Measurements from ENCODE around the gene TTYH2. TPM values are rescaled to one million over a fixed set of nuclear protein-coding genes. Genes with fewer than 3 reads are reported as not detected.

The TTYH2 gene
- total RNA-seq, 4 donors from 2014 or later = 0.51 to 34.8 (median 10.3) TPM

GRCh38 chr17:74243013-74243755 is 29.8 kb downstream of the TTYH2 start:
- no peak overlapping the region for H3K27ac ChIP-seq
- no peaks in the 10 kb centered on the region for H3K4me1 ChIP-seq
- H3K9me3 ChIP-seq = no peaks in the 10 kb centered on the region
- intact Hi-C loops (cut with DNase I; ENCODE audit: low total_unique reads) = no loop called here
- no peak for TF ChIP-seq CTCF (IDR thresholded peaks at IDR 0.05)
- H3K36me3 ChIP-seq = no peaks in the 10 kb centered on the region
- H3K4me3 ChIP-seq = no peak overlapping the region
- no peaks in the 10 kb centered on the region for H3K27me3 ChIP-seq
- no peak for DNase-seq

- H3K4me1 ChIP-seq = no peaks in the 10 kb centered on the region
- H3K36me3 ChIP-seq = no peaks in the 10 kb centered on the region
- DNase-seq = no peak
- no peak overlapping the region for H3K4me3 ChIP-seq
- no peak for TF ChIP-seq CTCF (IDR thresholded peaks at IDR 0.05)
- TF ChIP-seq POLR2A (IDR thresholded peaks at IDR 0.05) = no peak
- H3K27ac ChIP-seq = no peak overlapping the region
- no peaks in the 10 kb centered on the region for H3K27me3 ChIP-seq
- intact Hi-C loops (cut with DNase I; ENCODE audit: low total_unique reads) = no loop called here
- no peaks in the 10 kb centered on the region for H3K9me3 ChIP-seq
Measured at GRCh38 chr17:74244128-74244527, 30.8 kb downstream of the TTYH2 start.

GRCh38 chr17:74244548-74244947 is 31.2 kb downstream of the TTYH2 start:
- Histone ChIP-seq H3K27me3 (no peaks in the 10 kb centered on the region), H3K4me1 (no peaks in the 10 kb centered on the region), H3K4me3 (no peak overlapping the region), H3K9me3 (no peaks in the 10 kb centered on the region), H3K36me3 (no peaks in the 10 kb centered on the region), H3K27ac (no peak overlapping the region)
- no peak for DNase-seq
- intact Hi-C loops (cut with DNase I; ENCODE audit: low total_unique reads) = no loop called here
- no peak for TF ChIP-seq CTCF (IDR thresholded peaks at IDR 0.05)
- no peak for TF ChIP-seq POLR2A (IDR thresholded peaks at IDR 0.05)

GRCh38 chr17:74245145-74245831 is 31.9 kb downstream of the TTYH2 start:
- Histone ChIP-seq H3K4me3 (no peak overlapping the region), H3K27me3 (no peaks in the 10 kb centered on the region), H3K27ac (no peak overlapping the region), H3K36me3 (no peaks in the 10 kb centered on the region), H3K4me1 (no peaks in the 10 kb centered on the region), H3K9me3 (no peaks in the 10 kb centered on the region)
- no peak for DNase-seq
- TF ChIP-seq CTCF (IDR thresholded peaks at IDR 0.05) = no peak
- intact Hi-C loops (cut with DNase I; ENCODE audit: low total_unique reads) = no loop called here

GRCh38 chr17:74245871-74246270 is 32.5 kb downstream of the TTYH2 start:
- TF ChIP-seq CTCF (IDR thresholded peaks at IDR 0.05) (no peak), POLR2A (IDR thresholded peaks at IDR 0.05) (no peak)
- H3K36me3 ChIP-seq = no peaks in the 10 kb centered on the region
- H3K27ac ChIP-seq = no peak overlapping the region
- intact Hi-C loops (cut with DNase I; ENCODE audit: low total_unique reads) = no loop called here
- H3K9me3 ChIP-seq = no peaks in the 10 kb centered on the region
- no peak overlapping the region for H3K4me3 ChIP-seq
- H3K27me3 ChIP-seq = no peaks in the 10 kb centered on the region
- H3K4me1 ChIP-seq = no peaks in the 10 kb centered on the region
- DNase-seq = no peak

All from uterus (tissue), 4 donors.